H1 (cell line): Measurements from ENCODE around the gene DUSP11. TPM values are rescaled to one million over a fixed set of nuclear protein-coding genes. Genes with fewer than 3 reads are reported as not detected.

Experiments
- CTCF ChIA-PET: fragments of 300-600 bp; sonication (Branson Sonifier 250); formaldehyde crosslinking; loops from one replicate; lab custom pipeline; 2021; ENCODE audit not compliant: partially characterized antibody; lab: Charles Lee
- POLR2A ChIA-PET: fragments of 300-600 bp; sonication (Branson Sonifier 250); formaldehyde crosslinking; loops from one replicate; lab custom pipeline; 2021; ENCODE audit warnings: inconsistent platforms; ENCODE audit not compliant: partially characterized antibody; lab: Charles Lee
- DNase-seq, 2 experiments: peaks; one replicate each; pipeline versions ENCODE4 v3.0.0 to v3.0.0-alpha.2; 2010 to 2022; ENCODE audit warnings: low spot score in 2 of 2, low read depth in 1 of 2, mixed read lengths in 1 of 2
- FAIRE-seq: peaks from 2 replicates; lab custom pipeline; 2011; peaks lifted over from hg19 to GRCh38; lab: Jason Lieb, UNC
- H2AFZ ChIP-seq: 2 replicates; pipeline ENCODE4 v1.8.1; 2012; ENCODE audit warnings: low read length, inconsistent platforms
- H2AK5ac ChIP-seq: 2 replicates; pipeline ENCODE4 v1.6.1; 2013; ENCODE audit warnings: low read depth, low read length
- H2BK120ac ChIP-seq: replicated peaks from 2 replicates; pipeline ENCODE3; 2013; ENCODE audit warnings: low read depth, low read length, inconsistent platforms
- H2BK12ac ChIP-seq: 2 replicates; pipeline ENCODE4 v1.6.1; 2013; ENCODE audit warnings: low read depth, low read length
- H2BK15ac ChIP-seq: 2 replicates; pipeline ENCODE4 v1.6.1; 2013; ENCODE audit warnings: low read length
- H2BK20ac ChIP-seq: 2 replicates; pipeline ENCODE4 v1.6.1; 2013; ENCODE audit warnings: low read length
- H2BK5ac ChIP-seq: 2 replicates; pipeline ENCODE4 v1.6.1; 2013; ENCODE audit warnings: low read depth, low read length
- H3K14ac ChIP-seq: 2 replicates; pipeline ENCODE4 v1.6.1; 2013; ENCODE audit warnings: inconsistent platforms; ENCODE audit not compliant: insufficient read length
- H3K18ac ChIP-seq: 2 replicates; pipeline ENCODE4 v1.6.1; 2013; ENCODE audit warnings: low read length; ENCODE audit errors: extremely low read depth
- H3K23ac ChIP-seq: 2 replicates; pipeline ENCODE4 v1.6.1; 2013; ENCODE audit warnings: inconsistent platforms; ENCODE audit not compliant: insufficient read length
- H3K23me2 ChIP-seq: 2 replicates; pipeline ENCODE4 v1.6.1; 2013; ENCODE audit warnings: low read depth, low read length
- H3K27ac ChIP-seq: 2 replicates; pipeline ENCODE4 v1.6.1; 2011; ENCODE audit warnings: low read depth, low read length, inconsistent platforms
- H3K27me3 ChIP-seq, 4 experiments: replicated peaks in 1 of 4; 1 replicate in 1 of 4; 2 replicates in 3 of 4; pipeline versions ENCODE4 v1.6.1 to v1.8.1; 2011 to 2013; ENCODE audit warnings: low read length in 3 of 4, mild to moderate bottlenecking in 3 of 4, inconsistent platforms in 2 of 4, mixed read lengths in 2 of 4, moderate library complexity in 1 of 4; ENCODE audit not compliant: control insufficient read depth in 3 of 4, insufficient read depth in 3 of 4; ENCODE audit errors: extremely low read depth in 1 of 4
- H3K36me3 ChIP-seq, 4 experiments: 2 replicates each; pipeline versions ENCODE4 v1.6.1 to v1.8.1; 2011 to 2013; ENCODE audit warnings: mild to moderate bottlenecking in 4 of 4, low read length in 3 of 4, moderate library complexity in 2 of 4, control low read depth in 1 of 4, inconsistent platforms in 1 of 4; ENCODE audit not compliant: insufficient read depth in 4 of 4, control insufficient read depth in 2 of 4
- H3K4ac ChIP-seq: replicated peaks from 2 replicates; pipeline ENCODE3; 2013; ENCODE audit warnings: low read length, low read depth, mixed read lengths, inconsistent platforms; ENCODE audit not compliant: insufficient read length
- H3K4me1 ChIP-seq, 4 experiments: replicated peaks in 1 of 4; 1 replicate in 1 of 4; 2 replicates in 3 of 4; pipeline versions ENCODE4 v1.6.1 to v1.8.1; 2011 to 2013; ENCODE audit warnings: low read length in 3 of 4, inconsistent platforms in 2 of 4, mixed read lengths in 1 of 4; ENCODE audit not compliant: insufficient read depth in 4 of 4, control insufficient read depth in 3 of 4
- H3K4me2 ChIP-seq, 2 experiments: 2 replicates each; pipeline versions ENCODE4 v1.6.1 to v1.8.1; 2011 to 2013; ENCODE audit warnings: low read depth in 2 of 2, low read length in 2 of 2, control low read depth in 1 of 2, inconsistent platforms in 1 of 2, mild to moderate bottlenecking in 1 of 2; ENCODE audit not compliant: insufficient read depth in 1 of 2
- H3K4me3 ChIP-seq, 4 experiments: fragments of 200-600, 300-600 bp in 1 of 4; sonication (generic), shearing (Covaris generic), sonication (Bioruptor Twin) in 1 of 4; 2 replicates each; pipeline versions ENCODE4 v1.5.1 to v1.8.1; 2011 to 2016; ENCODE audit warnings: low read length in 4 of 4, low read depth in 3 of 4, control low read depth in 2 of 4, inconsistent platforms in 2 of 4, mild to moderate bottlenecking in 2 of 4, mixed read lengths in 1 of 4, moderate library complexity in 1 of 4; ENCODE audit not compliant: insufficient read depth in 2 of 4; ENCODE audit errors: extremely low read depth in 1 of 4
- H3K56ac ChIP-seq: replicated peaks from 2 replicates; pipeline ENCODE3; 2013; ENCODE audit warnings: low read depth, mild to moderate bottlenecking, mixed read lengths, low read length, inconsistent platforms; ENCODE audit not compliant: insufficient read length
- H3K79me1 ChIP-seq: 2 replicates; pipeline ENCODE4 v1.6.1; 2013; ENCODE audit warnings: low read depth, low read length, control low read depth
- H3K79me2 ChIP-seq, 2 experiments: 2 replicates each; pipeline versions ENCODE4 v1.6.1 to v1.8.1; 2012 to 2013; ENCODE audit warnings: low read length in 2 of 2, mild to moderate bottlenecking in 2 of 2, inconsistent platforms in 1 of 2; ENCODE audit not compliant: insufficient read depth in 2 of 2, control insufficient read depth in 1 of 2
- H3K9ac ChIP-seq, 4 experiments: replicated peaks in 1 of 4; 1 replicate in 1 of 4; 2 replicates in 3 of 4; pipeline versions ENCODE4 v1.6.1 to v1.8.1; 2011 to 2013; ENCODE audit warnings: low read depth in 3 of 4, low read length in 3 of 4, control low read depth in 2 of 4, mild to moderate bottlenecking in 2 of 4, moderate library complexity in 2 of 4, inconsistent platforms in 1 of 4; ENCODE audit errors: extremely low read depth in 1 of 4
- H3K9me3 ChIP-seq, 2 experiments: 2 replicates each; pipeline versions ENCODE4 v1.6.1 to v1.8.1; 2012 to 2013; ENCODE audit warnings: mild to moderate bottlenecking in 2 of 2, moderate library complexity in 2 of 2, control low read depth in 1 of 2, inconsistent platforms in 1 of 2, low read depth in 1 of 2, low read length in 1 of 2, mixed read lengths in 1 of 2; ENCODE audit not compliant: insufficient read depth in 2 of 2
- H4K20me1 ChIP-seq, 2 experiments: replicated peaks in 1 of 2; 2 replicates each; pipeline versions ENCODE3 to v1.8.1; 2011 to 2013; ENCODE audit warnings: inconsistent platforms in 2 of 2, low read length in 2 of 2, mild to moderate bottlenecking in 1 of 2; ENCODE audit not compliant: insufficient read depth in 2 of 2, control insufficient read depth in 1 of 2
- H4K5ac ChIP-seq: 2 replicates; pipeline ENCODE4 v1.6.1; 2013; ENCODE audit warnings: low read length, low read depth, mixed read lengths, inconsistent platforms; ENCODE audit not compliant: insufficient read length
- H4K8ac ChIP-seq: 2 replicates; pipeline ENCODE4 v1.8.0; 2013; ENCODE audit warnings: mild to moderate bottlenecking, moderate library complexity, low read length, inconsistent platforms; ENCODE audit not compliant: insufficient read depth; ENCODE audit errors: extremely low read depth
- H4K91ac ChIP-seq: replicated peaks from 2 replicates; pipeline ENCODE3; 2013; ENCODE audit warnings: low read length, mixed read lengths, inconsistent platforms; ENCODE audit not compliant: insufficient read length
- CREB1 ChIP-seq: IDR thresholded peaks from 2 replicates; pipeline ENCODE4 v1.6.1; 2012; ENCODE audit warnings: inconsistent platforms
- NANOG ChIP-seq: IDR thresholded peaks from 2 replicates; pipeline ENCODE4 v1.6.1; 2011; ENCODE audit warnings: low read length, low read depth, mild to moderate bottlenecking, inconsistent platforms; ENCODE audit not compliant: insufficient read depth, poor library complexity, severe bottlenecking
- SP2 ChIP-seq: IDR thresholded peaks from 2 replicates; pipeline ENCODE4 v1.6.1; 2012; ENCODE audit warnings: mild to moderate bottlenecking, low read length, inconsistent platforms
- WGBS, 2 experiments: shearing (Covaris generic) in 1 of 2; methylation state at CpG; one replicate each; pipeline versions ENCODE4 v1.1.6 to v1.1.7; 2013 to 2015; ENCODE audit warnings: low lambda C conversion rate in 2 of 2, mixed read lengths in 2 of 2, inconsistent platforms in 1 of 2, low coverage in 1 of 2, missing lambda C conversion rate in 1 of 2; ENCODE audit not compliant: insufficient replicate concordance in 2 of 2, insufficient coverage in 1 of 2, insufficient read length in 1 of 2; ENCODE audit errors: extremely low coverage in 1 of 2, missing lambda C conversion rate in 1 of 2; 5-methylcytosine and 5-hydroxymethylcytosine counted together
- polyA plus RNA-seq, 7 experiments: library from polyadenylated mRNA; depleted of rRNA in 3 of 7; stranded (reverse) in 5 of 7; unstranded in 2 of 7; fragments of >200 nt in 5 of 7; fragments of 200-250 nt in 2 of 7; gene quantifications; 1 replicate in 5 of 7; 2 replicates in 1 of 7; 4 replicates in 1 of 7; pipeline versions ENCODE4 v1.2.1 to v1.2.3, GENCODE V29; 2011 to 2013; ENCODE audit warnings: missing spikeins in 2 of 7, mixed read lengths in 2 of 7
- total RNA-seq: library from RNA; stranded (reverse); fragmentation: NEBNext Ultra II Directional; extraction: Animal tissue kit (Norgen Biotek cat#: 25700); gene quantifications from 2 replicates; pipeline ENCODE4 v1.2.1, GENCODE V29; 2021

Gene DUSP11
- total and polyA plus RNA-seq, 2 of the 8 experiments (the other 6 are each of a cell fraction or from before 2014, with no cell fraction given), result 12.2 to 19.1 TPM

GRCh38 chr2:73762571-73762970 lies 17.3 kb downstream of the DUSP11 start:
- no peak overlapping the region for H3K4me2 ChIP-seq
- no peaks in the 10 kb centered on the region for H3K9me3 ChIP-seq
- no peaks in the 10 kb centered on the region for H4K20me1 ChIP-seq
- H3K4me1 ChIP-seq, result no peaks in the 10 kb centered on the region
- no peak overlapping the region for H3K18ac ChIP-seq
- no peaks in the 10 kb centered on the region for H3K79me1 ChIP-seq
- no peak overlapping the region for H4K8ac ChIP-seq
- no peak overlapping the region for H3K56ac ChIP-seq
- no peak overlapping the region for H4K5ac ChIP-seq
- ChIA-PET CTCF (interaction anchor here (0.7 to 1.3 kb wide), 3 partner anchors 16 to 135 kb away, joined by 3 read pairs; no protein-coding TSS in a partner anchor), POLR2A (no interaction called here)
- 88% methylated on average over 1 of the region's 1 CpG; no CpG with 5 or more reads in 1 of the 2 experiments for WGBS, 2 experiments
- H3K27me3 ChIP-seq, result no peaks in the 10 kb centered on the region
- no peak overlapping the region for H2AFZ ChIP-seq
- H3K23ac ChIP-seq, result no peak overlapping the region
- no peak overlapping the region for H3K27ac ChIP-seq
- peaks cover 7 to 41% (median 25%) of the 10 kb centered on the region in 4 experiments for H3K36me3 ChIP-seq
- H2BK12ac ChIP-seq, result no peak overlapping the region
- no peak overlapping the region for H2BK120ac ChIP-seq
- no peak overlapping the region for H2BK15ac ChIP-seq
- no peak overlapping the region for H3K4ac ChIP-seq
- H4K91ac ChIP-seq, result no peak overlapping the region
- DNase-seq (no peak), FAIRE-seq (no peak)
- no peak overlapping the region for H2BK5ac ChIP-seq
- H3K14ac ChIP-seq, result no peak overlapping the region
- H3K79me2 ChIP-seq, result no peaks in the 10 kb centered on the region
- H2AK5ac ChIP-seq, result no peak overlapping the region
- no peak overlapping the region for H3K9ac ChIP-seq
- H3K4me3 ChIP-seq, result no peak overlapping the region
- H2BK20ac ChIP-seq, result no peak overlapping the region
- H3K23me2 ChIP-seq, result no peaks in the 10 kb centered on the region
- TF ChIP-seq SP2, result no peak
- TF ChIP-seq CREB1, result no peak
- no peak for TF ChIP-seq NANOG
